ENCODE results near the gene OR11H6. TPM values are rescaled to one million over a fixed set of nuclear protein-coding genes. Genes with fewer than 3 reads are reported as not detected.

Gene OR11H6
- total RNA-seq, 1 experiment from 2014 or later, result not detected

GRCh38 chr14:20197459-20197858 is 26.1 kb upstream of the OR11H6 start:
- no TSS peak for BruUV-seq (replicated peaks)
- Histone ChIP-seq H3K4me1 (ENCODE audit: insufficient read depth, low read length, poor library complexity, severe bottlenecking) (no peaks in the 10 kb centered on the region), H3K36me3 (ENCODE audit: insufficient read depth, low read length, poor library complexity, severe bottlenecking) (no peaks in the 10 kb centered on the region), H3K4me3 (ENCODE audit: low read depth, low read length, poor library complexity, severe bottlenecking) (no peak overlapping the region), H3K27ac (ENCODE audit: low read depth, low read length, poor library complexity, severe bottlenecking) (no peak overlapping the region), H3K9me3 (ENCODE audit: low read depth, low read length, poor library complexity, severe bottlenecking) (no peaks in the 10 kb centered on the region), H3K27me3 (replicated peaks; ENCODE audit: insufficient read depth, low read depth, low read length, poor library complexity) (peaks cover 12% of the 10 kb centered on the region)
- intact Hi-C loops (cut with micrococcal nuclease; ENCODE audit: unreplicated experiment), result no loop called here
- ChIA-PET CTCF (no interaction called here), POLR2A (ENCODE audit: low non-redundant PET) (no interaction called here)
- TF ChIP-seq EZH2 (IDR thresholded peaks at IDR 0.05; ENCODE audit: borderline replicate concordance, low read depth, low read length, poor library complexity, severe bottlenecking) (no peak), CTCF (conservative IDR thresholded peaks at IDR 0.05; ENCODE audit: low read depth, low read length) (no peak)
- DNase-seq (ENCODE audit: low spot score), result no peak

- DNase-seq (ENCODE audit: low spot score), result no peak
- TF ChIP-seq CTCF (conservative IDR thresholded peaks at IDR 0.05; ENCODE audit: low read depth, low read length) (no peak), EZH2 (IDR thresholded peaks at IDR 0.05; ENCODE audit: borderline replicate concordance, low read depth, low read length, poor library complexity, severe bottlenecking) (no peak)
- intact Hi-C loops (cut with micrococcal nuclease; ENCODE audit: unreplicated experiment), result no loop called here
- Histone ChIP-seq H3K27me3 (replicated peaks; ENCODE audit: insufficient read depth, low read depth, low read length, poor library complexity) (peaks cover 12% of the 10 kb centered on the region), H3K4me3 (ENCODE audit: low read depth, low read length, poor library complexity, severe bottlenecking) (no peak overlapping the region), H3K36me3 (ENCODE audit: insufficient read depth, low read length, poor library complexity, severe bottlenecking) (no peaks in the 10 kb centered on the region), H3K4me1 (ENCODE audit: insufficient read depth, low read length, poor library complexity, severe bottlenecking) (no peaks in the 10 kb centered on the region), H3K9me3 (ENCODE audit: low read depth, low read length, poor library complexity, severe bottlenecking) (no peaks in the 10 kb centered on the region), H3K27ac (ENCODE audit: low read depth, low read length, poor library complexity, severe bottlenecking) (no peak overlapping the region)
- ChIA-PET CTCF (no interaction called here), POLR2A (ENCODE audit: low non-redundant PET) (no interaction called here)
- BruUV-seq (replicated peaks), result no TSS peak
These were observed 24.5 kb upstream of the OR11H6 start for GRCh38 chr14:20198991-20199390.

GRCh38 chr14:20204721-20205120 is 18.8 kb upstream of the OR11H6 start:
- BruUV-seq (replicated peaks), result no TSS peak
- no peaks in the 10 kb centered on the region for H3K9me3 ChIP-seq (ENCODE audit: low read depth, low read length, poor library complexity, severe bottlenecking)
- peaks cover 5% of the 10 kb centered on the region for H3K27me3 ChIP-seq (replicated peaks; ENCODE audit: insufficient read depth, low read depth, low read length, poor library complexity)
- TF ChIP-seq EZH2 (IDR thresholded peaks at IDR 0.05; ENCODE audit: borderline replicate concordance, low read depth, low read length, poor library complexity, severe bottlenecking) (no peak), CTCF (conservative IDR thresholded peaks at IDR 0.05; ENCODE audit: low read depth, low read length) (no peak)
- POLR2A ChIA-PET (ENCODE audit: low non-redundant PET), result no interaction called here
- no peaks in the 10 kb centered on the region for H3K4me1 ChIP-seq (ENCODE audit: insufficient read depth, low read length, poor library complexity, severe bottlenecking)
- no peak for DNase-seq (ENCODE audit: low spot score)
- H3K4me3 ChIP-seq (ENCODE audit: low read depth, low read length, poor library complexity, severe bottlenecking), result no peak overlapping the region
- H3K27ac ChIP-seq (ENCODE audit: low read depth, low read length, poor library complexity, severe bottlenecking), result no peak overlapping the region
- intact Hi-C loops (cut with micrococcal nuclease; ENCODE audit: unreplicated experiment), result no loop called here
- no peaks in the 10 kb centered on the region for H3K36me3 ChIP-seq (ENCODE audit: insufficient read depth, low read length, poor library complexity, severe bottlenecking)
- CTCF ChIA-PET, result no interaction called here
